ENCODE measurements around the gene FGFR3.

Gene FGFR3

DNA sequence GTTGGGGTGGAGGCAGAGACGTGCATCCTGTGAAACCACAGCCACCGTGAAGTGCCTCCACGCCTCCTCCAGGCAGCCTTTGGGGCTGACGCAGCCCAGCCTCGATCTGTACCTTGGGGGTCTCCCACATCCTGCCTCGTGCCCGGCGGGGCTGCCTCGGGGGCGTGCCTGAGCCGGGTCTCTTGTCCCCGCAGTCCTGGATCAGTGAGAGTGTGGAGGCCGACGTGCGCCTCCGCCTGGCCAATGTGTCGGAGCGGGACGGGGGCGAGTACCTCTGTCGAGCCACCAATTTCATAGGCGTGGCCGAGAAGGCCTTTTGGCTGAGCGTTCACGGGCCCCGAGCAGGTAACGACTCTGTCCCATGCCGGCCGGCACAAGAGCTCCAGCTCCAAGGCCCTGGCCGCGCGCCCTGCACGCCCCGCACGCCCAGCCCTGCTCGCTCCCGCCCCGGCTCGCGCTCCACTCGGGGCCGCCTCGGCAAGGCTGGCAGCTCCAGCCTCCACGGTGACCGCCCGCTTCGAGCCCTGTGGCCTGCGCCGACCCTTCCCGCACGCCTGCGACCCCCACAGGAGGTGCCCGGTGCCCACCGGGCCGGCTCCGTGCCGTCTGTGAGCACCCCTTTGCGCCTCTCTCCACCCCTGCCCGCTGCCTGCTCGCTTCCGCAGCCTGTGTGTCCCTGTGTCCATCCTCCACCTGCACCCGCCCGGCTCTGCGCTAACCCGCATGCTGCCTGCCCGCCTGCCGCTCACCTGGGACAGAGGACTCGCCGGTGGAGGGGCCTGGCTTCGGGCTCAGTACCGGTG, 9.8 kb downstream of the FGFR3 start:
- no peak for DNase-seq (ENCODE audit: low spot score)

GRCh38 chr4:1803523-1804423, 10.7 kb downstream of the FGFR3 start:
- no peak for DNase-seq (ENCODE audit: low spot score)

- DNase-seq (ENCODE audit: low spot score), result no peak
Observed at GRCh38 chr4:1804638-1805492, 11.8 kb downstream of the FGFR3 start.

- DNase-seq (ENCODE audit: low spot score), result no peak
Observed at GRCh38 chr4:1805493-1806222, 12.6 kb downstream of the FGFR3 start.

DNA sequence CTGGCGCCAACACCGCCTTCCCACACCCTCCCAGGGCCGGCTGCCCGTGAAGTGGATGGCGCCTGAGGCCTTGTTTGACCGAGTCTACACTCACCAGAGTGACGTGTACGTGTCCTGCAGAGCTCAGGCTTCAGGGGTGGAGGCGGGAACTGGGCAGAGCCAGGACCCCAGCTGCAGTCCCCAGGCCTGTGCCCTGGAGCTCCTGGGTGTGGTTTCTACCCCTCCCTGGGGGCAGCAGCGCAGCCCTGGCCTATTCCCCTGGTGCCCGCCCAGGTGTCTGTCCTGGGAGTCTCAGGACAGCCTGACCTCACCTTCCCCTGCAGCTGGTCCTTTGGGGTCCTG, 13.1 kb downstream of the FGFR3 start:
- no peak for DNase-seq (ENCODE audit: low spot score)

DNA sequence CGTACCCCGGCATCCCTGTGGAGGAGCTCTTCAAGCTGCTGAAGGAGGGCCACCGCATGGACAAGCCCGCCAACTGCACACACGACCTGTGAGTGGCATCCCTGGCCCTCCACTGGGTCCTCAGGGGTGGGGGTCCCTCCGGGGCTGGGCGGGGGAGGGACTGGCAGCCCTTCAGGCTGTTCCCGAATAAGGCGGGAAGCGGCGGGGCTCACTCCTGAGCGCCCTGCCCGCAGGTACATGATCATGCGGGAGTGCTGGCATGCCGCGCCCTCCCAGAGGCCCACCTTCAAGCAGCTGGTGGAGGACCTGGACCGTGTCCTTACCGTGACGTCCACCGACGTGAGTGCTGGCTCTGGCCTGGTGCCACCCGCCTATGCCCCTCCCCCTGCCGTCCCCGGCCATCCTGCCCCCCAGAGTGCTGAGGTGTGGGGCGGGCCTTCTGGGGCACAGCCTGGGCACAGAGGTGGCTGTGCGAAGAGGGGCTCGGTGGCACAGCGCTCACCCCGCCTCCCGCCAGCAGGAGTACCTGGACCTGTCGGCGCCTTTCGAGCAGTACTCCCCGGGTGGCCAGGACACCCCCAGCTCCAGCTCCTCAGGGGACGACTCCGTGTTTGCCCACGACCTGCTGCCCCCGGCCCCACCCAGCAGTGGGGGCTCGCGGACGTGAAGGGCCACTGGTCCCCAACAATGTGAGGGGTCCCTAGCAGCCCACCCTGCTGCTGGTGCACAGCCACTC, 13.7 kb downstream of the FGFR3 start:
- DNase-seq (ENCODE audit: low spot score), result no peak

GRCh38 chr4:1807332-1807777, 14.3 kb downstream of the FGFR3 start:
- no peak for DNase-seq (ENCODE audit: low spot score)

- no peak for DNase-seq (ENCODE audit: low spot score)
Observed at GRCh38 chr4:1808396-1808795, 15.3 kb downstream of the FGFR3 start.

GRCh38 chr4:1808851-1809753, 16.0 kb downstream of the FGFR3 start:
- DNase-seq (ENCODE audit: low spot score), result no peak

DNA sequence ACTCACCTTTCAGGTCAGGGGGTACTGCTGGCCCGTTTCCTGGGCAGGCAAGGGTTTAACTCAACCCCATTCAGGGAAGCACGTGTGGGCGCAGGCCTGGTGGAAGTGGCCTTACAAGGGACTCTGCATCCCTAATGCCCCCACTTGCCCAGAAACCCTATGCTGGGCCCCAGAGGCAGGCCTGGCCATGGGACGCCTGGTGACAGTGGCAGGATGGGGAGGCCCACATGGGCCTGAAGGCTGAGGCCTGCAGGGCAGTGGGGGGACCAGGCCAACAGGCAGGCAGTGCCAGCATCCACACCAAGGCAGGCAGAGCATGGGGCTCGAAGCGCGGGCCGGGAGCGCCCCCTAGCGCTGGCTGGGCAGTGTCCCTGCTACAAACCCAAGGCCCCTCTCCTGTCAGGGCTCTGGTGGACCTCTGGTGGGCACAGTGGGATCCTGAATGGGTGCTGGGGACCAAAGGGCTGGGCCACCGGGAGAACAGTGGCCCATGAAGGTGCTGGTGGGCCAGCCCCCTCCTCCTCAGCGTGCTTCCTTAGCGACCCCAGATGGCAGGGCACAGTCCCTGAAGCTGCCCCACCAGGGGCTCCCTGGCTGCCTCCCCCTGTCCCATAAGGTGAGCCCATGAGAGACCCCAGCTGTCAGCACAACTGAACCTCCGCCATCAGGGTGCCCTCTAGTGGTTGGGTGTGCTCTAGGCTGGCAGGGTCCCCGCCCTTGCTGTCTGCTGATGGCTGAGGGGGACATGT, 16.8 kb downstream of the FGFR3 start:
- peak; percentile 91 for DNase-seq (ENCODE audit: low spot score)

DNA sequence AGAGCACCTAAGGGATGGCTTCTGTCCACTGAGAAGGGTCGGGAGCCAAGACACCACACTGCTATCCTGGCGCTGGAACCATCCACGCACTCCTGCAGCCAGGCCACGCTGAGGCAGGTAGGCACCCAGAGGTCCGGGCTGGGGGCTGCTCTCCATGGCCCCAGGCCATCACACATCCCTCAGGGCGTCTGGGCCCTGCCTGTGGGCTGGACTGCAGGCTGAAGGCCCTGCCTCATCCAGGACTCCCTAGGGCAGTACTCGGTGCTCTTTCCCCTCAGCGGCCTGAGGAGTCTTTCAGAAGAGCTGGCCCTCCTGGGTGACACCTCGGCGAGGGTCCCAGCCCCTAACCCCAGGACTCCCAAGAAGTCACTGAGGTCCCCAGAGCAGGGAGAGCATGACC, 17.7 kb downstream of the FGFR3 start:
- no peak for DNase-seq (ENCODE audit: low spot score)

- no peak for DNase-seq (ENCODE audit: low spot score)
Observed at GRCh38 chr4:1812720-1813119, 19.6 kb downstream of the FGFR3 start.

DNA sequence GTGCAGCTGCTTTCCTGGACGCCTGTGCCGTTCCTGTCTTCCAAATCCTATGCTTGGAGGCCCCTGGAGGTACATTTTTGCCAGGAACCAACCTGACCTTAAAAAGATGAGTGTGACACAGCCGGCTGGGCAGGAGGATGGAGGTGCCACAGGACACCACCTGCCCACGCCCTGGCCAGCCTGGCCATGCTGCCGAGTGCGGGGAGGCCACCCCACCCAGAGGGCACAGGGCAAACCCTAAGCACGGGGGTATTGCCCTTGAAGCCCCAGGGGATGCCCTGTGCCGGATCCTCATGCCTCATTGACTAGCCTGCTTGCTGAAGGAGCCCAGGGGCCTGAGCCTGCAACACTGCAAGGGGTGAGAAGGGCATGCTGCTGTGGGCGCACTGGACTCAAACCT, 20.1 kb downstream of the FGFR3 start:
- no peak for DNase-seq (ENCODE audit: low spot score)

DNA sequence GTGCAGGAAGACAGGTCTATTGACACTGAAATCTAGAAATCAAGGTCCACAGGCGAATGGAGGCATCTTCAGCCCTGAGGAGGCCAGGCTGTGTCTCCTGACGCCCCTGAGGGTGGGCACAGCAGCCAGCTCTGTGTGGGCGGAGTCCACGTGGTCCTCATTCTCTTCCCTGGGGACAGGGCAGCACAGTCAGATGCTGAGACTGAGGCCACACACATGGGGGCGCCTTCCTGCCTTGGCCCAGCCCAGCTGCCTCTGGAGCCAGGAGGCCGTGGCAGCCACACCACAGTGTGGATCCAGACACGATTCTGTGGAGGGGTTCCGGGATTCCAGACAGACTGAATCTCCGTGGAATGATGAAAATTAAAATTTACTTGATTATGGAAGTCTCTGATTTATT, 20.8 kb downstream of the FGFR3 start:
- no peak for DNase-seq (ENCODE audit: low spot score)

DNA sequence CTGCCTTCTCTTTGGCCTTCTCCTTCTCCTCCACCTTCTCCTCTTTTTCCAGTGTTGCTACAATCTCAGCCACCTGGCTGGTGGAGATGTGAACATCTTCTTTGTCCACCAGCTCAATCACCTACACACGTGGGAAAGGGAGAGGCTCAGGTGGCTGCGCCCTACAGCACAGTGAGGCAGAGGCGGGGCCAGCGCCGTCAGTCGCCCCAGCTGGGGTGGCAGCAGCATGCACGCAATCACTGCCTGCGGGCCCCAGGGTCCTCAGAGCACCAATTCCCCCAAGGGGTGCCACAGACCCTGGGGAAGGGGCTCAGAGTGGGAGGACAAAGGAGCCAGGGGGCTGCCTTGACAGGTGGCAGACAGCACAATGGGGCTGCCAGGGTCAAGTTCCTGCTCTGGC, 21.4 kb downstream of the FGFR3 start:
- DNase-seq (ENCODE audit: low spot score), result no peak

GRCh38 chr4:1815096-1815996, 22.3 kb downstream of the FGFR3 start:
- DNase-seq (ENCODE audit: low spot score), result no peak

DNA sequence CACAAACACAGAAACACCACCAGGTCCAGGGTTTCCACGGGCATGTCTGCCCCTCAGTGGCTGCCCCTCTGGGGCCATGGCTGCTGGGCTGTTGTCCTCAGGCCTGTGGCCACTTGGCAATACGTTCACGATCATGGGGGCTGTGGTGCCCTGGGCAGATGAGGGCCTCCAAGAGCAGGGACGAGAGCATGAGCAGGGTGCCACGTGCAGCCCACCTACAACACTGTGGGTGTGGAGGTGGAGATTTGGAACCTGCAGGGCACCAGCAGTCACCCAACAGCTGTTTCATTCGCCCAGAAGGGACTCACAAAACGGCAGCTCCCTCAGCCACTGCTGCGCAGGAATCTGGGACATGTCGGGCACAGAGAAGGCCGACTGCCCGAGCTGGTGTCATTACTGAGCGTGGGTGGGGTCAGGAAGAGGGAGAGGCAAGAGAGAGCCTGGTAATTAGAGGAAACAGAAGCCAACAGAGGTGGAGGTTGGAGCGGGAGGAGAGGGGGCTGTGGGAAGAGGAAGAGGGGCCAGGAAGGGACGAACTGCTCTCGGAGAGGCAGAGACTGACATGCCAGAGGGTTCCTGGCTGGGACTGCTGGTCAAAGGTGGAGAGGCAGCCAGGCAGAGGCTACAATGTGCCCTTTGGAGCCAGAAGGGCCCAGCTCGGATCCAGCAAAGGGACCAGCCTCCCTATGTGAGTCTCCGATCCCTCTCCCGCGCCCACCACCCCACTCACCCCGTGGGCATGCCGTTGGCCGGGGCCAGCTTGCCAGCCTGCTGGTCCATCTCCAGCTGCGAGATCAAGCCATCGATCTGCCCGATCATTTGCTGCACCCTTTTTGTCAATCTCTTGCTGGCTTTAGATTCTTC, 23.1 kb downstream of the FGFR3 start:
- DNase-seq (ENCODE audit: low spot score), result no peak
